Nephron (organoid): ENCODE results near the gene IL11RA.

Experiments used
- H3K27ac Mint-ChIP-seq, 3 experiments: 2 replicates each; pipeline ENCODE4 v1.8.0; 2020; ENCODE audit warnings: mixed read lengths in 3 of 3, mild to moderate bottlenecking in 2 of 3, moderate library complexity in 1 of 3
- H3K27me3 Mint-ChIP-seq: 2 replicates; pipeline ENCODE4 v1.8.0; 2021; ENCODE audit warnings: low read depth, mild to moderate bottlenecking, moderate library complexity, mixed read lengths
- H3K36me3 Mint-ChIP-seq: 2 replicates; pipeline ENCODE4 v1.8.0; 2020; ENCODE audit warnings: low read depth, mixed read lengths
- H3K4me1 Mint-ChIP-seq: 2 replicates; pipeline ENCODE4 v1.8.0; 2020; ENCODE audit warnings: mixed read lengths
- H3K4me3 Mint-ChIP-seq, 3 experiments: 2 replicates each; pipeline ENCODE4 v1.8.0; 2020; ENCODE audit warnings: mild to moderate bottlenecking in 3 of 3, mixed read lengths in 3 of 3, moderate library complexity in 2 of 3
- H3K9me3 Mint-ChIP-seq: 2 replicates; pipeline ENCODE4 v1.8.0; 2020; ENCODE audit warnings: mixed read lengths
- CTCF ChIP-seq, 3 experiments: fragments of 200-600 bp; sonication (generic); IDR thresholded peaks; one replicate each; pipeline ENCODE4 v1.5.0; 2021; ENCODE audit warnings: antibody characterized with exemption in 3 of 3; ENCODE audit not compliant: unreplicated experiment in 3 of 3

The IL11RA gene

GRCh38 chr9:34620061-34620994 lies 31.7 kb upstream of the IL11RA start, which contains the start of gene DCTN3:
Gene DCTN3, minus strand, starts transcription at chr9:34620495. Its CDS starts 31 bp downstream, at chr9:34620464.
- TF ChIP-seq CTCF (IDR thresholded peaks at IDR 0.05; ENCODE audit: unreplicated experiment in 3 of 3): no peak
- Mint-ChIP-seq H3K36me3 (peaks cover 10% of the 10 kb centered on the region), H3K27ac (peak within 1 kb of the TSS; percentile 14 to 65 (median 25)), H3K4me3 (peak within 1 kb of the TSS; percentile 90 to 96 (median 95)), H3K9me3 (no peaks in the 10 kb centered on the region), H3K27me3 (peaks cover 32% of the 10 kb centered on the region), H3K4me1 (peaks cover 20% of the 10 kb centered on the region)

- Mint-ChIP-seq H3K9me3 (no peaks in the 10 kb centered on the region), H3K36me3 (no peaks in the 10 kb centered on the region), H3K27ac (no peak overlapping the region), H3K4me3 (peak overlapping the region in 2 of 3 experiments; percentile 43 to 53), H3K27me3 (peaks cover 65% of the 10 kb centered on the region), H3K4me1 (peaks cover 27% of the 10 kb centered on the region)
- TF ChIP-seq CTCF (IDR thresholded peaks at IDR 0.05; ENCODE audit: unreplicated experiment in 3 of 3): no peak
Measured at GRCh38 chr9:34623374-34624235, 28.4 kb upstream of the IL11RA start.

GRCh38 chr9:34624475-34625185 lies 27.4 kb upstream of the IL11RA start:
- H3K4me1 Mint-ChIP-seq: peaks cover 20% of the 10 kb centered on the region
- no peaks in the 10 kb centered on the region for H3K9me3 Mint-ChIP-seq
- peaks cover 73% of the 10 kb centered on the region for H3K27me3 Mint-ChIP-seq
- H3K27ac Mint-ChIP-seq: no peak overlapping the region
- no peaks in the 10 kb centered on the region for H3K36me3 Mint-ChIP-seq
- TF ChIP-seq CTCF (IDR thresholded peaks at IDR 0.05; ENCODE audit: unreplicated experiment in 3 of 3): no peak
- peak overlapping the region in 2 of 3 experiments; percentile 7 to 35 for H3K4me3 Mint-ChIP-seq

GRCh38 chr9:34625186-34625486 lies 26.8 kb upstream of the IL11RA start:
- Mint-ChIP-seq H3K4me3 (peak overlapping the region in 2 of 3 experiments; percentile 7 to 35), H3K27me3 (peaks cover 78% of the 10 kb centered on the region), H3K36me3 (no peaks in the 10 kb centered on the region), H3K9me3 (no peaks in the 10 kb centered on the region), H3K4me1 (peaks cover 15% of the 10 kb centered on the region), H3K27ac (no peak overlapping the region)
- no peak for TF ChIP-seq CTCF (IDR thresholded peaks at IDR 0.05; ENCODE audit: unreplicated experiment in 3 of 3)

GRCh38 chr9:34627716-34628655 lies 24.0 kb upstream of the IL11RA start:
- no peak for TF ChIP-seq CTCF (IDR thresholded peaks at IDR 0.05; ENCODE audit: unreplicated experiment in 3 of 3)
- Mint-ChIP-seq H3K4me3 (peak overlapping the region; percentile 78 to 80 (median 79)), H3K4me1 (peaks cover 9% of the 10 kb centered on the region), H3K9me3 (no peaks in the 10 kb centered on the region), H3K27ac (no peak overlapping the region), H3K36me3 (no peaks in the 10 kb centered on the region), H3K27me3 (peaks cover 85% of the 10 kb centered on the region)
